ENCODE measurements around the gene ANO10.

The ANO10 gene

GRCh38 chr3:43364926-43365325 is 256.9 kb downstream of the ANO10 start:
- Histone ChIP-seq H3K9ac (ENCODE audit: low read length) (no peak overlapping the region), H4K5ac (ENCODE audit: low read length) (no peak overlapping the region), H3K23ac (ENCODE audit: low read length) (no peak overlapping the region), H2AK5ac (ENCODE audit: low read length) (no peak overlapping the region), H3K79me2 (ENCODE audit: control insufficient read depth, insufficient read depth, low read length) (no peaks in the 10 kb centered on the region), H3K18ac (ENCODE audit: low read length) (no peak overlapping the region), H2BK5ac (ENCODE audit: low read length) (no peak overlapping the region), H3K36me3 (ENCODE audit: control insufficient read depth, insufficient read depth, low read length) (no peaks in the 10 kb centered on the region), H3K4me3 (ENCODE audit: low read length) (no peak overlapping the region), H3K4ac (ENCODE audit: low read depth, low read length) (no peak overlapping the region), H3K79me1 (ENCODE audit: low read length) (no peaks in the 10 kb centered on the region), H3K56ac (ENCODE audit: low read length) (no peak overlapping the region), H3K27me3 (ENCODE audit: insufficient read depth, low read length, poor library complexity) (no peaks in the 10 kb centered on the region), H3K27ac (ENCODE audit: low read depth, low read length) (no peak overlapping the region), H3K4me2 (ENCODE audit: low read length) (no peak overlapping the region), H3K4me1 (ENCODE audit: control insufficient read depth, low read depth, low read length) (peaks cover under 1% of the 10 kb centered on the region), H2BK15ac (replicated peaks; ENCODE audit: low read depth) (no peak overlapping the region), H4K8ac (ENCODE audit: low read depth, low read length) (no peak overlapping the region), H2BK120ac (ENCODE audit: low read depth, low read length) (no peak overlapping the region)
- DNase-seq, result no peak
- no CpG with 5 or more reads among the region's 14 CpGs for WGBS (ENCODE audit: extremely low coverage, insufficient coverage, low lambda C conversion rate)

GRCh38 chr3:43364494-43364893 is 257.3 kb downstream of the ANO10 start:
- no CpG with 5 or more reads among the region's 14 CpGs for WGBS (ENCODE audit: extremely low coverage, insufficient coverage, low lambda C conversion rate)
- Histone ChIP-seq H3K18ac (ENCODE audit: low read length) (no peak overlapping the region), H3K27me3 (ENCODE audit: insufficient read depth, low read length, poor library complexity) (no peaks in the 10 kb centered on the region)

GRCh38 chr3:43363621-43364266 is 258.1 kb downstream of the ANO10 start:
- Histone ChIP-seq H3K36me3 (ENCODE audit: control insufficient read depth, insufficient read depth, low read length) (no peaks in the 10 kb centered on the region), H2BK5ac (ENCODE audit: low read length) (no peak overlapping the region), H3K23ac (ENCODE audit: low read length) (no peak overlapping the region), H4K5ac (ENCODE audit: low read length) (no peak overlapping the region), H3K79me2 (ENCODE audit: control insufficient read depth, insufficient read depth, low read length) (no peaks in the 10 kb centered on the region), H3K27me3 (ENCODE audit: insufficient read depth, low read length, poor library complexity) (no peaks in the 10 kb centered on the region), H3K27ac (ENCODE audit: low read depth, low read length) (no peak overlapping the region), H3K9ac (ENCODE audit: low read length) (no peak overlapping the region), H2BK120ac (ENCODE audit: low read depth, low read length) (no peak overlapping the region), H2AK5ac (ENCODE audit: low read length) (no peak overlapping the region), H2BK15ac (replicated peaks; ENCODE audit: low read depth) (no peak overlapping the region), H3K4me2 (ENCODE audit: low read length) (no peak overlapping the region), H3K79me1 (ENCODE audit: low read length) (no peaks in the 10 kb centered on the region), H3K56ac (ENCODE audit: low read length) (no peak overlapping the region), H3K4me3 (ENCODE audit: low read length) (no peak overlapping the region), H3K4ac (ENCODE audit: low read depth, low read length) (no peak overlapping the region), H3K18ac (ENCODE audit: low read length) (no peak overlapping the region), H4K8ac (ENCODE audit: low read depth, low read length) (no peak overlapping the region), H3K4me1 (ENCODE audit: control insufficient read depth, low read depth, low read length) (no peaks in the 10 kb centered on the region)
- no peak for DNase-seq
- no CpG with 5 or more reads among the region's 26 CpGs for WGBS (ENCODE audit: extremely low coverage, insufficient coverage, low lambda C conversion rate)

More at GRCh38 chr3:43364494-43364893, 257.3 kb downstream of the ANO10 start:
- Histone ChIP-seq H2BK5ac (ENCODE audit: low read length) (no peak overlapping the region), H3K4ac (ENCODE audit: low read depth, low read length) (no peak overlapping the region), H3K79me2 (ENCODE audit: control insufficient read depth, insufficient read depth, low read length) (no peaks in the 10 kb centered on the region), H3K36me3 (ENCODE audit: control insufficient read depth, insufficient read depth, low read length) (no peaks in the 10 kb centered on the region), H4K8ac (ENCODE audit: low read depth, low read length) (no peak overlapping the region), H2BK120ac (ENCODE audit: low read depth, low read length) (no peak overlapping the region), H2AK5ac (ENCODE audit: low read length) (no peak overlapping the region), H3K4me3 (ENCODE audit: low read length) (no peak overlapping the region), H3K4me2 (ENCODE audit: low read length) (no peak overlapping the region), H2BK15ac (replicated peaks; ENCODE audit: low read depth) (no peak overlapping the region), H3K9ac (ENCODE audit: low read length) (no peak overlapping the region), H4K5ac (ENCODE audit: low read length) (no peak overlapping the region), H3K56ac (ENCODE audit: low read length) (no peak overlapping the region), H3K23ac (ENCODE audit: low read length) (no peak overlapping the region), H3K4me1 (ENCODE audit: control insufficient read depth, low read depth, low read length) (no peaks in the 10 kb centered on the region), H3K27ac (ENCODE audit: low read depth, low read length) (no peak overlapping the region), H3K79me1 (ENCODE audit: low read length) (no peaks in the 10 kb centered on the region)
- no peak for DNase-seq

- H3K4me1 ChIP-seq (ENCODE audit: control insufficient read depth, low read depth, low read length), result no peaks in the 10 kb centered on the region
- H3K4me3 ChIP-seq (ENCODE audit: low read length), result no peak overlapping the region
- WGBS (ENCODE audit: extremely low coverage, insufficient coverage, low lambda C conversion rate), result no CpG with 5 or more reads among the region's 6 CpGs
- no peak overlapping the region for H2BK5ac ChIP-seq (ENCODE audit: low read length)
- H3K4me2 ChIP-seq (ENCODE audit: low read length), result no peak overlapping the region
- H3K27ac ChIP-seq (ENCODE audit: low read depth, low read length), result no peak overlapping the region
- no peak overlapping the region for H3K23ac ChIP-seq (ENCODE audit: low read length)
- no peak for DNase-seq
- H3K18ac ChIP-seq (ENCODE audit: low read length), result no peak overlapping the region
- H3K36me3 ChIP-seq (ENCODE audit: control insufficient read depth, insufficient read depth, low read length), result no peaks in the 10 kb centered on the region
- H3K27me3 ChIP-seq (ENCODE audit: insufficient read depth, low read length, poor library complexity), result no peaks in the 10 kb centered on the region
- H3K79me1 ChIP-seq (ENCODE audit: low read length), result no peaks in the 10 kb centered on the region
- H2AK5ac ChIP-seq (ENCODE audit: low read length), result no peak overlapping the region
- H2BK120ac ChIP-seq (ENCODE audit: low read depth, low read length), result no peak overlapping the region
- H3K56ac ChIP-seq (ENCODE audit: low read length), result no peak overlapping the region
- H3K79me2 ChIP-seq (ENCODE audit: control insufficient read depth, insufficient read depth, low read length), result no peaks in the 10 kb centered on the region
- H3K9ac ChIP-seq (ENCODE audit: low read length), result no peak overlapping the region
- no peak overlapping the region for H3K4ac ChIP-seq (ENCODE audit: low read depth, low read length)
- no peak overlapping the region for H4K5ac ChIP-seq (ENCODE audit: low read length)
- H2BK15ac ChIP-seq (replicated peaks; ENCODE audit: low read depth), result no peak overlapping the region
- no peak overlapping the region for H4K8ac ChIP-seq (ENCODE audit: low read depth, low read length)
These were observed 258.9 kb downstream of the ANO10 start for GRCh38 chr3:43362961-43363360.

- no peak overlapping the region for H2BK5ac ChIP-seq (ENCODE audit: low read length)
- no peak overlapping the region for H3K4me2 ChIP-seq (ENCODE audit: low read length)
- no peaks in the 10 kb centered on the region for H3K4me1 ChIP-seq (ENCODE audit: control insufficient read depth, low read depth, low read length)
- H3K18ac ChIP-seq (ENCODE audit: low read length), result no peak overlapping the region
- no CpG with 5 or more reads among the region's 4 CpGs for WGBS (ENCODE audit: extremely low coverage, insufficient coverage, low lambda C conversion rate)
- no peak overlapping the region for H3K56ac ChIP-seq (ENCODE audit: low read length)
- no peak overlapping the region for H3K9ac ChIP-seq (ENCODE audit: low read length)
- H3K27ac ChIP-seq (ENCODE audit: low read depth, low read length), result no peak overlapping the region
- no peak overlapping the region for H2BK120ac ChIP-seq (ENCODE audit: low read depth, low read length)
- no peak overlapping the region for H4K5ac ChIP-seq (ENCODE audit: low read length)
- H3K79me1 ChIP-seq (ENCODE audit: low read length), result no peaks in the 10 kb centered on the region
- DNase-seq, result no peak
- no peak overlapping the region for H2AK5ac ChIP-seq (ENCODE audit: low read length)
- H3K36me3 ChIP-seq (ENCODE audit: control insufficient read depth, insufficient read depth, low read length), result no peaks in the 10 kb centered on the region
- H3K23ac ChIP-seq (ENCODE audit: low read length), result no peak overlapping the region
- no peak overlapping the region for H4K8ac ChIP-seq (ENCODE audit: low read depth, low read length)
- no peaks in the 10 kb centered on the region for H3K79me2 ChIP-seq (ENCODE audit: control insufficient read depth, insufficient read depth, low read length)
- no peak overlapping the region for H2BK15ac ChIP-seq (replicated peaks; ENCODE audit: low read depth)
- no peaks in the 10 kb centered on the region for H3K27me3 ChIP-seq (ENCODE audit: insufficient read depth, low read length, poor library complexity)
- no peak overlapping the region for H3K4ac ChIP-seq (ENCODE audit: low read depth, low read length)
- no peak overlapping the region for H3K4me3 ChIP-seq (ENCODE audit: low read length)
These were observed 259.6 kb downstream of the ANO10 start for GRCh38 chr3:43362183-43362582.

- no peaks in the 10 kb centered on the region for H3K4me1 ChIP-seq (ENCODE audit: control insufficient read depth, low read depth, low read length)
- H3K4ac ChIP-seq (ENCODE audit: low read depth, low read length), result no peak overlapping the region
- H3K4me2 ChIP-seq (ENCODE audit: low read length), result no peak overlapping the region
- H2BK15ac ChIP-seq (replicated peaks; ENCODE audit: low read depth), result no peak overlapping the region
- DNase-seq, result no peak
- H3K18ac ChIP-seq (ENCODE audit: low read length), result no peak overlapping the region
- no peak overlapping the region for H4K8ac ChIP-seq (ENCODE audit: low read depth, low read length)
- no peak overlapping the region for H2AK5ac ChIP-seq (ENCODE audit: low read length)
- H3K27me3 ChIP-seq (ENCODE audit: insufficient read depth, low read length, poor library complexity), result no peaks in the 10 kb centered on the region
- no peak overlapping the region for H2BK5ac ChIP-seq (ENCODE audit: low read length)
- H2BK120ac ChIP-seq (ENCODE audit: low read depth, low read length), result no peak overlapping the region
- H3K23ac ChIP-seq (ENCODE audit: low read length), result no peak overlapping the region
- no peaks in the 10 kb centered on the region for H3K36me3 ChIP-seq (ENCODE audit: control insufficient read depth, insufficient read depth, low read length)
- no peak overlapping the region for H3K4me3 ChIP-seq (ENCODE audit: low read length)
- H4K5ac ChIP-seq (ENCODE audit: low read length), result no peak overlapping the region
- H3K56ac ChIP-seq (ENCODE audit: low read length), result no peak overlapping the region
- no peak overlapping the region for H3K27ac ChIP-seq (ENCODE audit: low read depth, low read length)
- H3K79me1 ChIP-seq (ENCODE audit: low read length), result no peaks in the 10 kb centered on the region
- no CpG with 5 or more reads among the region's 5 CpGs for WGBS (ENCODE audit: extremely low coverage, insufficient coverage, low lambda C conversion rate)
- no peaks in the 10 kb centered on the region for H3K79me2 ChIP-seq (ENCODE audit: control insufficient read depth, insufficient read depth, low read length)
- no peak overlapping the region for H3K9ac ChIP-seq (ENCODE audit: low read length)
These were observed 260.7 kb downstream of the ANO10 start for GRCh38 chr3:43361077-43361476.
